ENCODE data around the gene CFAP58.

Gene CFAP58

DNA sequence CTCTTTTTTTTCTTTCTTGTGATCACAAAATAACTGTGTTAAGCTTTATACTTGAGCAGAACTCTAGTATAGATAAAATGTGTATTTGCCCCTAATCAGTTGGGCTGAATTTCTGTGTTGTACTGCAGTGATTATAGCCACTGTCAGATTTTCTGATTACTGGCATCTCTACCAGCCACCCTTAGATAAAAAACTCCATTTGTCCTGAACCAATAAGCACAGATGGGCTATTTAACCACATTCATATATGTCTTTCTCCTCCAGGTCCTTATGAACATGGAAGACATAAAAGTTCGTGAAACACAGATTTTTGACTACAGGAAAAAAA lies 38.3 kb downstream of the CFAP58 start:
- DNase-seq (ENCODE audit: low read depth), result no peak
- H3K4me3 ChIP-seq (ENCODE audit: low read depth, low read length), result no peak overlapping the region
- TF ChIP-seq, protein P1, sequence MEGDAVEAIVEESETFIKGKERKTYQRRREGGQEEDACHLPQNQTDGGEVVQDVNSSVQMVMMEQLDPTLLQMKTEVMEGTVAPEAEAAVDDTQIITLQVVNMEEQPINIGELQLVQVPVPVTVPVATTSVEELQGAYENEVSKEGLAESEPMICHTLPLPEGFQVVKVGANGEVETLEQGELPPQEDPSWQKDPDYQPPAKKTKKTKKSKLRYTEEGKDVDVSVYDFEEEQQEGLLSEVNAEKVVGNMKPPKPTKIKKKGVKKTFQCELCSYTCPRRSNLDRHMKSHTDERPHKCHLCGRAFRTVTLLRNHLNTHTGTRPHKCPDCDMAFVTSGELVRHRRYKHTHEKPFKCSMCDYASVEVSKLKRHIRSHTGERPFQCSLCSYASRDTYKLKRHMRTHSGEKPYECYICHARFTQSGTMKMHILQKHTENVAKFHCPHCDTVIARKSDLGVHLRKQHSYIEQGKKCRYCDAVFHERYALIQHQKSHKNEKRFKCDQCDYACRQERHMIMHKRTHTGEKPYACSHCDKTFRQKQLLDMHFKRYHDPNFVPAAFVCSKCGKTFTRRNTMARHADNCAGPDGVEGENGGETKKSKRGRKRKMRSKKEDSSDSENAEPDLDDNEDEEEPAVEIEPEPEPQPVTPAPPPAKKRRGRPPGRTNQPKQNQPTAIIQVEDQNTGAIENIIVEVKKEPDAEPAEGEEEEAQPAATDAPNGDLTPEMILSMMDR (IDR thresholded peaks at IDR 0.05; ENCODE audit: low read depth, low read length, missing control alignments), result no peak

DNA sequence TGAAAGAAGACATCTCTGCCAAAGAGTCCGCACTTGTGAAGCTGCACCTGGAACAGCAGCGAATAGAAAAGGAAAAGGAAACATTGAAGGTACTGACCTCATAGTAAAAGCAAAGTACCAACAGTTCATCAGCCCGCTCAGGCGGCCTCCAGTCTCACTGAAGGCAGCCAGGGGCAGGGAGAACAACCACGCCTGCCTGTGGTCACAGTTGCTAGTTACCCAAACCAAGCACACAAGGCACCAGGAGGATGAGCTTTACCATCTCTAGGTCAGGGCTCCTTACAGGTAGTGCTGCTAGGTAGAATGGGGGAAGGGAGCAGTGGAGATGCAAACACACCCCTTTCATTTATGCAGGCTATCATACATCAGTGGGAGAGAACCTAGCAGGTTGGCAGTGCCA lies 39.8 kb downstream of the CFAP58 start:
- TF ChIP-seq, protein P1 (IDR thresholded peaks at IDR 0.05; ENCODE audit: low read depth, low read length, missing control alignments), result no peak
- H3K4me3 ChIP-seq (ENCODE audit: low read depth, low read length), result no peak overlapping the region
- DNase-seq (ENCODE audit: low read depth), result no peak

DNA sequence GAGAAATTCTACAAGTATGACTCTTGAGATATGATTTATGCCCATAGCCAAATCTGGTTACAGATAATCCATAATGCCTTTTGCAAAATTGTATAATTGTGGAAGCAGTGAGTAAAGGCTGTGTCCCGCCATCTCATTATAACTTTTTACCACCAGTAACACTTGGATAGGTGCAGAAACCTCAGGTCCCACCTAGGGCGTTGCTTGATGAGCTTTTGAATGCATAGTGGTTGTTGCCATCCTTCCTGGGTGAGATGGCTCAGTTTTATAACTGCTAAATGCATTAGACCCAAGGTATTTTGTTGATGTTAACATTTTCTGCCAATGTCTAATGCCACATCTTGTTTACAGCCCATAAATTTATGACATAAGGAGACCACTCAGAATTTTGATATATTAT lies 42.9 kb downstream of the CFAP58 start:
- H3K4me3 ChIP-seq (ENCODE audit: low read depth, low read length), result no peak overlapping the region
- no peak for DNase-seq (ENCODE audit: low read depth)
- TF ChIP-seq, protein P1 (IDR thresholded peaks at IDR 0.05; ENCODE audit: low read depth, low read length, missing control alignments), result no peak

DNA sequence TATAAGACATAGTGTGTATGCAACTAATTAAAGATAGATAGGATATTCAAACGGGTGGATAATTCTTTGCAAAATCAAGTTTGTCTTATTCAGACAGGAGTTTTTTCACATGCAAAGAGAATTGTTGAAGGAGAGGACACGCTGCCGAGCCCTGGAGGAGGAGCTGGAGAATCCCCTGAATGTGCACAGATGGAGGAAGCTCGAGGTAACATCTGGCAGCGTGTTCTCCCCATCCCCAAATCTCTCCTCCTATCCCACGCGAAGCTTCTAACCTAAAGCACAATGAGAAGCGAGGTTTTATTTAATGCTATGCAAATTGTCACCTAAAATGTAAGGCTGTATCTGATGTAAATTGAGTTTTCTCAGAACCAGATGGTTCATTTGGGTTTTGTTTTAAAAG lies 50.0 kb downstream of the CFAP58 start:
- no peak for DNase-seq (ENCODE audit: low read depth)
- TF ChIP-seq, protein P1 (IDR thresholded peaks at IDR 0.05; ENCODE audit: low read depth, low read length, missing control alignments), result no peak
- no peak overlapping the region for H3K4me3 ChIP-seq (ENCODE audit: low read depth, low read length)

DNA sequence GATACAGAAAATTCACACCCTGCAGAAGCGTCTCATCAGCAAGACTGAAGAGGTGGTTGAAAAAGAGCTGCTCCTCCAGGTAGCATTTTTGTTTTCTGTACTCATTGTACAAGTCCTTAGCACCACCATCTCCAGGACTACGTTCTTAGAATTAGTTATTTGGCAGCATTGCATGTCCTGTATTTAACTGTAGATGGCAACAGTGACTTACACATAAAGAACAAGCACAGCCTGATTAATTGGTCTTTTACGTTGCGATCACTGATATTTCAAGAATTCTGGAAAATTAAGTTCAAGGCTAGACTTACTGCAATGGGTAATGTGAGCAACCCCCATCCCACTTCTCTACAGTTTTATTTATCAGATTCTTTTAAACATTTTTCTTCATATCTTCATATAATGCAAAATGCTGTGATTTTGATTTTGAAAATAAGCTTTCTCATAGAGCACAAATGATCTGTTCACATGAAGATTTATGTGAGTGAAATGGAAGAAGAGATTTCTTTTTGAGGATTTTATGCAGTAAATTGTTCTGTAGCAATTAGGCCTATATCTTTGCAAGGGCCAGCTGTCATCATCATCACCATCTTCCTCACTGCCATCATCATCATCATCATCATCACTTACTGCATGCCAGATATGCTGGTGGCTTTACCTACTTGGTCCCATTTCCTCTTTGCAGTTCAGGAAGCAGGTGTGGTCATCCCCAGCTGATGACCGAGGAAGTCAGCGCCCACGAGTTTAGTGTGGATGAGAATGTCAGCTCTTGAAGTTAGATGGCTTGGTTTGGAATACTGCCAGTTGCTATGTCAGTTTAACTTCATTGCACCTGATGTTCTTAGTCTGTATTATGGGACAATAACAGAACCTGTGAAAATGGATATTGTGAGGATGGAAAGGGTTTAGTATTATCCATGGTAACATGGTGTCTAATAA lies 53.4 kb downstream of the CFAP58 start:
- no peak overlapping the region for H3K4me3 ChIP-seq (ENCODE audit: low read depth, low read length)
- TF ChIP-seq, protein P1 (IDR thresholded peaks at IDR 0.05; ENCODE audit: low read depth, low read length, missing control alignments), result peak; percentile 50
- DNase-seq (ENCODE audit: low read depth), result no peak

DNA sequence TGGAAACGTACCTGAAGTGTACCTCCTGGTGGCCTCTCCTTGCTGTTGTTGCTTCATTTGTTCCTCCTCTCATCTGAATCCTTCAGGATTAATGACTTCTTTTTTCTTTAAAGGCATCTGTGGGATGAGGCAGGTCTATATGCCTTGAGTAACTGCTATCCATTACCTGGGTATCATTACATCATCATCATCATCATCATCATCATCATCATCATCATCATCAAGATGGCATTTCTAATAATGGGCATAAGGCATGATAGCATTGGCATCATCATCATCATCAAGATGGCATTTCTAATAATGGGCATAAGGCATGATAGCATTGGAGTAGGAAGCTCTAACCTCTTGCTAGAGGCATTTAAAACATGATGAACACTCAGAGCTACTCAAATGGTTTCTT lies 59.9 kb downstream of the CFAP58 start:
- DNase-seq (ENCODE audit: low read depth), result no peak
- TF ChIP-seq, protein P1 (IDR thresholded peaks at IDR 0.05; ENCODE audit: low read depth, low read length, missing control alignments), result no peak
- no peak overlapping the region for H3K4me3 ChIP-seq (ENCODE audit: low read depth, low read length)
